OCI-LY1 (cell line): Measurements from ENCODE around the gene PRDX4.
"Not testable (repeated sequence)": the region's sequence is repeated elsewhere in the genome, so short reads cannot be mapped to it uniquely, and the experiment has no call there.

Source experiments
- H2AFZ ChIP-seq: fragments of 200-600 bp; sonication (generic), shearing (Covaris generic); 2 replicates; pipeline ENCODE4 v1.6.0; 2014; ENCODE audit warnings: antibody characterized with exemption, mild to moderate bottlenecking, low read length
- H3F3A ChIP-seq: fragments of 200-600 bp; sonication (generic), shearing (Covaris generic); 2 replicates; pipeline ENCODE4 v1.6.0; 2014; ENCODE audit warnings: mild to moderate bottlenecking, antibody characterized with exemption, low read length, moderate library complexity; ENCODE audit not compliant: insufficient read depth
- H3K27ac ChIP-seq: fragments of 200-600 bp; sonication (generic); 2 replicates; pipeline ENCODE4 v1.5.1; 2014; ENCODE audit warnings: low read length, mixed run types, mild to moderate bottlenecking, low read depth; ENCODE audit not compliant: poor library complexity, severe bottlenecking
- H3K27me3 ChIP-seq: fragments of 200-600 bp; sonication (generic); 2 replicates; pipeline ENCODE4 v1.6.0; 2014; ENCODE audit warnings: antibody characterized with exemption, mild to moderate bottlenecking, low read length, moderate library complexity; ENCODE audit not compliant: insufficient read depth
- H3K36me3 ChIP-seq: fragments of 200-600 bp; sonication (generic); 2 replicates; pipeline ENCODE4 v1.6.1; 2014; ENCODE audit warnings: mild to moderate bottlenecking, antibody characterized with exemption, low read length, moderate library complexity, mixed read lengths; ENCODE audit not compliant: insufficient read depth
- H3K4me1 ChIP-seq: fragments of 200-600 bp; sonication (generic); 2 replicates; pipeline ENCODE4 v1.5.1; 2014; ENCODE audit warnings: mild to moderate bottlenecking, low read length, moderate library complexity; ENCODE audit not compliant: insufficient read depth, severe bottlenecking
- H3K4me2 ChIP-seq: fragments of 200-600 bp; sonication (generic), shearing (Covaris generic); 2 replicates; pipeline ENCODE4 v1.6.1; 2014; ENCODE audit warnings: low read length
- H3K4me3 ChIP-seq: fragments of 200-600 bp; sonication (generic); 2 replicates; pipeline ENCODE4 v1.5.1; 2014; ENCODE audit warnings: low read length, low read depth, mild to moderate bottlenecking, mixed read lengths; ENCODE audit not compliant: poor library complexity, severe bottlenecking
- H3K79me2 ChIP-seq: fragments of 200-600 bp; shearing (Covaris generic); 2 replicates; pipeline ENCODE4 v1.6.1; 2016; ENCODE audit warnings: mixed run types, low read length, mixed read lengths; ENCODE audit not compliant: insufficient read depth
- H3K9ac ChIP-seq: fragments of 200-600 bp; sonication (generic), shearing (Covaris generic); 2 replicates; pipeline ENCODE4 v1.6.1; 2014; ENCODE audit warnings: mild to moderate bottlenecking, low read length, mixed read lengths
- H3K9me2 ChIP-seq: fragments of 200-600 bp; sonication (generic), shearing (Covaris generic); 2 replicates; pipeline ENCODE4 v1.6.1; 2014; ENCODE audit warnings: low read depth, mild to moderate bottlenecking, low read length, mixed read lengths
- H3K9me3 ChIP-seq: fragments of 200-600 bp; shearing (Covaris generic); 2 replicates; pipeline ENCODE4 v1.6.1; 2014; ENCODE audit warnings: low read length, mixed read lengths
- H4K20me1 ChIP-seq: fragments of 200-600 bp; sonication (generic), shearing (Covaris generic); 2 replicates; pipeline ENCODE4 v1.6.0; 2016; ENCODE audit warnings: mild to moderate bottlenecking, low read length; ENCODE audit not compliant: insufficient read depth
- EZH2 ChIP-seq: fragments of 200-600 bp; sonication (generic), shearing (Covaris generic); IDR thresholded peaks from 2 replicates; pipeline ENCODE4 v1.8.0; 2017; ENCODE audit warnings: borderline replicate concordance, mixed run types, mild to moderate bottlenecking, antibody characterized with exemption, low read length, moderate library complexity, mixed read lengths
- TF ChIP-seq, protein P1 (sequence below): fragments of 200-600 bp; sonication (generic), shearing (Covaris generic); IDR thresholded peaks from 2 replicates; pipeline ENCODE4 v1.5.1; 2017; ENCODE audit warnings: mild to moderate bottlenecking, antibody characterized with exemption, low read length, moderate library complexity, mixed read lengths

Gene PRDX4

GRCh38 chrX:23659339-23659738 lies 8.0 kb upstream of the PRDX4 start:
- no peaks in the 10 kb centered on the region for H3F3A ChIP-seq
- H4K20me1 ChIP-seq, result no peaks in the 10 kb centered on the region
- H3K4me1 ChIP-seq, result no peaks in the 10 kb centered on the region
- no peak for TF ChIP-seq EZH2
- TF ChIP-seq, protein P1, sequence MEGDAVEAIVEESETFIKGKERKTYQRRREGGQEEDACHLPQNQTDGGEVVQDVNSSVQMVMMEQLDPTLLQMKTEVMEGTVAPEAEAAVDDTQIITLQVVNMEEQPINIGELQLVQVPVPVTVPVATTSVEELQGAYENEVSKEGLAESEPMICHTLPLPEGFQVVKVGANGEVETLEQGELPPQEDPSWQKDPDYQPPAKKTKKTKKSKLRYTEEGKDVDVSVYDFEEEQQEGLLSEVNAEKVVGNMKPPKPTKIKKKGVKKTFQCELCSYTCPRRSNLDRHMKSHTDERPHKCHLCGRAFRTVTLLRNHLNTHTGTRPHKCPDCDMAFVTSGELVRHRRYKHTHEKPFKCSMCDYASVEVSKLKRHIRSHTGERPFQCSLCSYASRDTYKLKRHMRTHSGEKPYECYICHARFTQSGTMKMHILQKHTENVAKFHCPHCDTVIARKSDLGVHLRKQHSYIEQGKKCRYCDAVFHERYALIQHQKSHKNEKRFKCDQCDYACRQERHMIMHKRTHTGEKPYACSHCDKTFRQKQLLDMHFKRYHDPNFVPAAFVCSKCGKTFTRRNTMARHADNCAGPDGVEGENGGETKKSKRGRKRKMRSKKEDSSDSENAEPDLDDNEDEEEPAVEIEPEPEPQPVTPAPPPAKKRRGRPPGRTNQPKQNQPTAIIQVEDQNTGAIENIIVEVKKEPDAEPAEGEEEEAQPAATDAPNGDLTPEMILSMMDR, result no peak
- no peaks in the 10 kb centered on the region for H3K79me2 ChIP-seq
- H3K27ac ChIP-seq, result no peak overlapping the region
- no peaks in the 10 kb centered on the region for H3K36me3 ChIP-seq
- no peaks in the 10 kb centered on the region for H3K9me3 ChIP-seq
- no peak overlapping the region for H3K9ac ChIP-seq
- H3K4me2 ChIP-seq, result no peak overlapping the region
- H2AFZ ChIP-seq, result no peak overlapping the region
- H3K27me3 ChIP-seq, result no peaks in the 10 kb centered on the region
- H3K9me2 ChIP-seq, result no peaks in the 10 kb centered on the region
- no peak overlapping the region for H3K4me3 ChIP-seq

- H3K4me1 ChIP-seq, H3K9me2 ChIP-seq, H3K4me3 ChIP-seq, H3K79me2 ChIP-seq, H3K9ac ChIP-seq, H3K4me2 ChIP-seq, H2AFZ ChIP-seq, H3F3A ChIP-seq, H3K27ac ChIP-seq, H3K9me3 ChIP-seq, H3K36me3 ChIP-seq, H4K20me1 ChIP-seq, H3K27me3 ChIP-seq: not testable (repeated sequence)
Measured at GRCh38 chrX:23660083-23660765, 7.1 kb upstream of the PRDX4 start.

GRCh38 chrX:23660766-23661132 lies 6.5 kb upstream of the PRDX4 start:
- H3K4me2 ChIP-seq, result no peak overlapping the region
- no peak overlapping the region for H3K9ac ChIP-seq
- no peak for TF ChIP-seq EZH2
- TF ChIP-seq, protein P1, result no peak
- no peaks in the 10 kb centered on the region for H3K79me2 ChIP-seq
- H2AFZ ChIP-seq, result no peak overlapping the region
- no peak overlapping the region for H3K4me3 ChIP-seq
- H3F3A ChIP-seq, result no peaks in the 10 kb centered on the region
- H3K27me3 ChIP-seq, result no peaks in the 10 kb centered on the region
- no peaks in the 10 kb centered on the region for H3K4me1 ChIP-seq
- H3K27ac ChIP-seq, result no peak overlapping the region
- H3K9me3 ChIP-seq, result no peaks in the 10 kb centered on the region
- H4K20me1 ChIP-seq, result no peaks in the 10 kb centered on the region
- H3K36me3 ChIP-seq, result no peaks in the 10 kb centered on the region
- no peaks in the 10 kb centered on the region for H3K9me2 ChIP-seq

- no peak overlapping the region for H3K4me3 ChIP-seq
- H2AFZ ChIP-seq, result no peak overlapping the region
- no peaks in the 10 kb centered on the region for H3K36me3 ChIP-seq
- H3K4me1 ChIP-seq, result peaks cover 3% of the 10 kb centered on the region
- no peaks in the 10 kb centered on the region for H3K79me2 ChIP-seq
- H3K27me3 ChIP-seq, result no peaks in the 10 kb centered on the region
- no peaks in the 10 kb centered on the region for H3K9me3 ChIP-seq
- no peaks in the 10 kb centered on the region for H4K20me1 ChIP-seq
- TF ChIP-seq, protein P1, result no peak
- no peak for TF ChIP-seq EZH2
- H3K9ac ChIP-seq, result no peak overlapping the region
- no peaks in the 10 kb centered on the region for H3K9me2 ChIP-seq
- no peak overlapping the region for H3K27ac ChIP-seq
- H3K4me2 ChIP-seq, result no peak overlapping the region
- H3F3A ChIP-seq, result no peaks in the 10 kb centered on the region
Measured at GRCh38 chrX:23661671-23662070, 5.6 kb upstream of the PRDX4 start.
